ENCODE results near the gene TSPYL4.
A peak's percentile ranks its signal among the peaks of the same experiment; 100 is the strongest.
"Not testable (repeated sequence)": the region's sequence is repeated elsewhere in the genome, so short reads cannot be mapped to it uniquely, and the experiment has no call there.

Gene TSPYL4

DNA sequence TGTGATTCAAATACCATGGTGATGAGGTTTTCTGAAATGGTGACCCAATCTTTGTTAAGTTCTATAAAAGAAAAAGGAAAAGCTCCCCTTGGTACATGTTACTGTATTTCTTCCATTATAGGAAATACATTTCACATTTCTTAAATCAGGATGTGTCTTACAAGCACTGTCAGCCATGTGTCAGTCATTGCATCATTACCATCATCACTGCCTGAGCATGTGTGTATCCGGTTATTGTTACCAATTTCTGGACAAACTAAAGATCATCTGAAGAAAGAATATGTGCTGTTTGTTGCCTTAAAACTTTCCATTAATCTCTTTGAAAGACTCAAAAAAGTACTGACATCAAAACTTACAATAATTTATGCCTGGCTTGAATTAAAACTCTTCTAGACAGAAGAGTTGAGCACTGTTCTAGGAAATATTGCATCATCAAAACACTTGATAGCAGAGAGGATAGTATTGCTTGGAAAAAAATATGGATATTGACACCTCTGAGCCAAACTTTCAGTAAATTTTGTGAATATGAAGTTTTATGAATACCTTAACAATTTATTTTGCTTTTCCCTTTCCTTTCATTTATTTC lies 33.0 kb upstream of the TSPYL4 start:
- Histone ChIP-seq H3K27me3 (replicated peaks; ENCODE audit: control insufficient read depth, insufficient read depth, low read length, poor library complexity, severe bottlenecking) (no peaks in the 10 kb centered on the region), H3K9me3 (ENCODE audit: control insufficient read depth, low read length) (no peaks in the 10 kb centered on the region), H3K27ac (ENCODE audit: insufficient read depth, low read length, poor library complexity, severe bottlenecking) (no peak overlapping the region), H3K4me3 (ENCODE audit: insufficient read depth, low read depth, low read length, poor library complexity, severe bottlenecking) (no peak overlapping the region), H3K4me1 (ENCODE audit: control insufficient read depth, insufficient read depth, low read length, poor library complexity, severe bottlenecking) (no peaks in the 10 kb centered on the region), H3K36me3 (ENCODE audit: control insufficient read depth, insufficient read depth, low read length) (no peaks in the 10 kb centered on the region)
- no peak for DNase-seq

DNA sequence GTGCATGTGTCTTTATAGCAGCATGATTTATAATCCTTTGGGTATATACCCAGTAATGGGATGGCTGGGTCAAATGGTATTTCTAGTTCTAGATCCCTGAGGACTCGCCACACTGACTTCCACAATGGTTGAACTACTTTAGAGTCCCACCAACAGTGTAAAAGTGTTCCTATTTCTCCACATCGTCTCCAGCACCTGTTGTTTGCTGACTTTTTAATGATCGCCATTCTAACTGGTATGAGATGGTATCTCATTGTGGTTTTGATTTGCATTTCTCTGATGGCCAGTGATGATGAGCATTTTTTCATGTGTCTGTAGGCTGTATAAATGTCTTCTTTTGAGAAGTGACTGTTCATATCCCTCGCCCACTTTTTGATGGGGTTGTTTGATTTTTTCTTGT lies 31.1 kb upstream of the TSPYL4 start:
- H3K4me3 ChIP-seq (ENCODE audit: insufficient read depth, low read depth, low read length, poor library complexity, severe bottlenecking); H3K27ac ChIP-seq (ENCODE audit: insufficient read depth, low read length, poor library complexity, severe bottlenecking); H3K9me3 ChIP-seq (ENCODE audit: control insufficient read depth, low read length); H3K27me3 ChIP-seq (replicated peaks; ENCODE audit: control insufficient read depth, insufficient read depth, low read length, poor library complexity, severe bottlenecking); H3K36me3 ChIP-seq (ENCODE audit: control insufficient read depth, insufficient read depth, low read length); H3K4me1 ChIP-seq (ENCODE audit: control insufficient read depth, insufficient read depth, low read length, poor library complexity, severe bottlenecking); DNase-seq: not testable (repeated sequence)

DNA sequence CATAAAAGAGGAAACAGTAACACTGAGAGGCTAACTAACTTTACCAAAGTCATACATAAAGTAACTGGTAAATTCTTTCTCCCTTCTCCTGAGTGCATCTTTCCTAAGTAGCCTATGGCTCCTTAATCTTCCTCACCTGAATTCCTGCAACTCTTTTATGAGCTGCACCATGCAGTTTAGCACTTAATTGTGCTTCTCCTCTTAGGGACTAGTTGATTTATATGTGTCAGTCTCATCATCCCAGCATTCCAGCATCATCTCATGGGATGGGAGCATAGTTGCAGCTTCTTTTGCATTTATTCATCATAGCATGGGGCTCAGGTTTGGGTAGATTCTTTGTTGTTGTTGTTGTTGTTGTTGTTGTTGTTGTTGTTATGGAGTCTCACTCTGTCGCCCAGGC lies 29.3 kb upstream of the TSPYL4 start:
- H3K9me3 ChIP-seq (ENCODE audit: control insufficient read depth, low read length): no peaks in the 10 kb centered on the region
- no peaks in the 10 kb centered on the region for H3K27me3 ChIP-seq (replicated peaks; ENCODE audit: control insufficient read depth, insufficient read depth, low read length, poor library complexity, severe bottlenecking)
- H3K36me3 ChIP-seq (ENCODE audit: control insufficient read depth, insufficient read depth, low read length): peaks cover 2% of the 10 kb centered on the region
- H3K4me3 ChIP-seq (ENCODE audit: insufficient read depth, low read depth, low read length, poor library complexity, severe bottlenecking): no peak overlapping the region
- H3K27ac ChIP-seq (ENCODE audit: insufficient read depth, low read length, poor library complexity, severe bottlenecking): no peak overlapping the region
- H3K4me1 ChIP-seq (ENCODE audit: control insufficient read depth, insufficient read depth, low read length, poor library complexity, severe bottlenecking): peaks cover 16% of the 10 kb centered on the region
- no peak for DNase-seq

DNA sequence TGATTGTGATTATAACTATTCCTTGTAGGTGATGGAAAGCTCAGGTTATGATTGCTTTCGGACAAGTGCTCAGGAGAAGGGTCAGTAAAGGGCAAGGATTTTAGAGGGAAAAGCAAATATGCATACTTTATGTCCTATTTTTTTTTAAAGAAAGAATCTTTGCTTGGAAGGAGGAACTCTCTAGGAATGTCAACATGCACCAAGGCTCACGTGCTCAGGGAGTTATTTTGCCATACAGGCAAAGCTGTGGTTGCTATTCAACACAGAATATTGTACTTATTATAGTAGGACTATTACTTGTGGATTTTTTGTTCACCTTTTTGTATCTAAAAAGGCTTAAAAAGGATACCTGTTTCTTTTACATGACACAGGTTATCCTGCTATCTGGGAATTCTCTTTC lies 28.8 kb upstream of the TSPYL4 start:
- no peak for DNase-seq
- H3K36me3 ChIP-seq (ENCODE audit: control insufficient read depth, insufficient read depth, low read length): peaks cover 5% of the 10 kb centered on the region
- no peaks in the 10 kb centered on the region for H3K9me3 ChIP-seq (ENCODE audit: control insufficient read depth, low read length)
- H3K4me1 ChIP-seq (ENCODE audit: control insufficient read depth, insufficient read depth, low read length, poor library complexity, severe bottlenecking): peaks cover 21% of the 10 kb centered on the region
- H3K27me3 ChIP-seq (replicated peaks; ENCODE audit: control insufficient read depth, insufficient read depth, low read length, poor library complexity, severe bottlenecking): no peaks in the 10 kb centered on the region
- H3K27ac ChIP-seq (ENCODE audit: insufficient read depth, low read length, poor library complexity, severe bottlenecking): no peak overlapping the region
- H3K4me3 ChIP-seq (ENCODE audit: insufficient read depth, low read depth, low read length, poor library complexity, severe bottlenecking): no peak overlapping the region

DNA sequence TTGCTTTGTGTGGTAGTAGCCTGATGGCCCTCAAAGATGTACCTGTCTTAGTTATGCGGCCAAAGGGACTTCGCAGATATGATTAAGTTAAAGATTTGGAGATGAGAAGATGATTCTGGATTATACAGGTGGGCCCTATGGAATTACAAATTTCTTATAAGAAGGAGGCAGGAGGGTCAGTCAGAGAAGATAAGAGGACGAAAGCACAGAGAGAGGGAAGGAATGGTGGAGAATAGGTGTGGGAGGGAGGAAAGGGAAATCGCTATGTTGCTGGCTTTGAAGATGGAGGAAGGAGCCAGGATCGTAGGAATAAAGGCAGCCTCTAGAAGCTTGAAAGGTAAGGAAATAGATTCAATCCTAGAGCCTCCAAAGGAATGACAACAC lies 27.1 kb upstream of the TSPYL4 start:
- Histone ChIP-seq H3K27ac (ENCODE audit: insufficient read depth, low read length, poor library complexity, severe bottlenecking) (peak overlapping the region; percentile 99), H3K27me3 (replicated peaks; ENCODE audit: control insufficient read depth, insufficient read depth, low read length, poor library complexity, severe bottlenecking) (no peaks in the 10 kb centered on the region), H3K4me3 (ENCODE audit: insufficient read depth, low read depth, low read length, poor library complexity, severe bottlenecking) (peak overlapping the region; percentile 90), H3K36me3 (ENCODE audit: control insufficient read depth, insufficient read depth, low read length) (peaks cover 7% of the 10 kb centered on the region), H3K9me3 (ENCODE audit: control insufficient read depth, low read length) (no peaks in the 10 kb centered on the region), H3K4me1 (ENCODE audit: control insufficient read depth, insufficient read depth, low read length, poor library complexity, severe bottlenecking) (peaks cover 29% of the 10 kb centered on the region)
- no peak for DNase-seq

DNA sequence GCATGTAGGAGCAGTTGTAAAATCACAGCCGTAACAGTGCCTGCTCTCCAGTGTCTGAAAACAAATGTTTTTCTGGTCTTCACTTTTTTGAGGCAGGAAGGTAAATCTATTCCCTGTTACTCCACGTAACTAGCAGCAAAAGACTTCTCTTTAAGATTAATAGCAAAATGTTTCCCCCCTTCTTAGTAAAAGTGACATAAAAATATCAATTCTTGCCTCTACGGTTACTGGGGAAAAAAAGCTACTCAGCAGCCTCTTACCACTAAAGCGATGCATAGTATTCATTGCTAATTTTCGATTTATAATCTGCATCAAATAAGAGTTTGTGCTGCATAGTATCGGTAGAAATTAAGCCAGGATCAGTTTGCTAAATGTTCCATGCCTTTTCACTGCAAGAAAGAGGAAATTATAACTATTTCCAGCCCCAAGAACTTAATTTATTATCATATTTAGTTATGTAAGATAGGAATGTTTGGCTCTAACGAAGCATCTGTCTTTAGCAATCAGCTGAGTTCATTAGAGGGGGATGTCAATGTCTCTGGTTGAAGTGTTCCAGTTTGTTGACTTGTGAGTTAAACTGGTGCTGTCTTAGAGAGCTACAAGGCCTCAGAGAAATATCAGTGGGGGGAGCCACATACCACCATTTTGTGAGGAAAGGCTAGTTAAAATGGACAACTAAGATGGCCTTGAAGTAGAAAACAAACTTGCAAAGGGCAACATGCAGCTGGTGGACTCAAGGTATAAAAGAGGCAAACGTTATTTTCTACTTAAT lies 26.5 kb upstream of the TSPYL4 start:
- no peaks in the 10 kb centered on the region for H3K9me3 ChIP-seq (ENCODE audit: control insufficient read depth, low read length)
- H3K4me1 ChIP-seq (ENCODE audit: control insufficient read depth, insufficient read depth, low read length, poor library complexity, severe bottlenecking): peaks cover 29% of the 10 kb centered on the region
- no peaks in the 10 kb centered on the region for H3K27me3 ChIP-seq (replicated peaks; ENCODE audit: control insufficient read depth, insufficient read depth, low read length, poor library complexity, severe bottlenecking)
- H3K36me3 ChIP-seq (ENCODE audit: control insufficient read depth, insufficient read depth, low read length): peaks cover 12% of the 10 kb centered on the region
- H3K27ac ChIP-seq (ENCODE audit: insufficient read depth, low read length, poor library complexity, severe bottlenecking): peak overlapping the region; percentile 99
- no peak for DNase-seq
- peak overlapping the region; percentile 90 for H3K4me3 ChIP-seq (ENCODE audit: insufficient read depth, low read depth, low read length, poor library complexity, severe bottlenecking)

DNA sequence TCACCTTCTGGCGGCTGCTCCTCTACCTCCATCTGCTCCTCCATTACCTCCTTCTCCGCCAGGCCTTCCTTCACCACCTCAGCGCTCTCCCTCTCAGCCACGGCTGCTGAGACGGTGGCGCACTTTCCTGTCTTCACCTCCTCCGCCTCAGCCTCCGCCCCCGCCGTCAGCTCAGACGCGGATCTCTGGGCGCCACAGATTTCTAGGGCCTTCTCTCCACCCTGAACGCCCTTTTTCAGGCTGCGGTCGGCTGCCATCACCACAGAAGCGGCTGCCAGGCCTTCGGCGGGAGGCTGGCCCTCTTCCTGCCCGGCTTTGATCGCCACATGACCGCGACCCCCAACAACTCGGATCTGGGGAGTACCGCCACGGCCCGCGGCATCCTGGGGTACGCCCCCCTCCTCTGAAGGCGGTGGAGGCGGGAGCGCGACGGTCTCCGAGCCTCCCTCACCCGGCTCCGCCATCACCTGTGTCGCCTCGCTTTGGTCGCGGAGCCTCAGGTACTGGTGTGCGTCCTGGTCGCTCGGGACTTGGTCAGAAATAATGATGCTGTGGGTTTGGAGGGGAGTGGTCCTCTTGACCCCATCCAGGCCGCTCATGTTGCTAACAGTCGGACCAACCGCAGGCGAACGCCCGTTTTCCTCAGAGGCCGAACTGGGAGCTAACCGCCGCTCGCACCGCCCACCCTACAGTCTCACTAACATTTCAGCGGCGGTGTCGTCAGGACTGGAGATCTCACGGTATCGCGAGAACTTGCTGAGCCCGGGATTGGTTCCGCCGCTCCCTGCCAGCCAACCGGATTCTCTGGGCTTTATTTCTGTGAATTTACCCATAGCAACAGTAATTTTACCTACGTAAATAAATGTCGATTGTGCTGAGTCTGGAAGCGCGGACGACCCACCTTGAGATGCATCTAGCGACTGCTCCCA lies 25.6 kb upstream of the TSPYL4 start, which contains the start of gene TSPYL1:
TSPYL1 (minus strand) TSS at position 699 of the 929 bp plus-strand sequence; CDS start at position 599, 100 bp downstream.
- peak within 1 kb of the TSS; percentile 99 for H3K27ac ChIP-seq (ENCODE audit: insufficient read depth, low read length, poor library complexity, severe bottlenecking)
- peaks cover 12% of the 10 kb centered on the region for H3K36me3 ChIP-seq (ENCODE audit: control insufficient read depth, insufficient read depth, low read length)
- DNase-seq: peak; percentile 90 to 95 (median 92)
- H3K9me3 ChIP-seq (ENCODE audit: control insufficient read depth, low read length): no peaks in the 10 kb centered on the region
- peaks cover 29% of the 10 kb centered on the region for H3K4me1 ChIP-seq (ENCODE audit: control insufficient read depth, insufficient read depth, low read length, poor library complexity, severe bottlenecking)
- H3K4me3 ChIP-seq (ENCODE audit: insufficient read depth, low read depth, low read length, poor library complexity, severe bottlenecking): peak within 1 kb of the TSS; percentile 90
- no peaks in the 10 kb centered on the region for H3K27me3 ChIP-seq (replicated peaks; ENCODE audit: control insufficient read depth, insufficient read depth, low read length, poor library complexity, severe bottlenecking)

DNA sequence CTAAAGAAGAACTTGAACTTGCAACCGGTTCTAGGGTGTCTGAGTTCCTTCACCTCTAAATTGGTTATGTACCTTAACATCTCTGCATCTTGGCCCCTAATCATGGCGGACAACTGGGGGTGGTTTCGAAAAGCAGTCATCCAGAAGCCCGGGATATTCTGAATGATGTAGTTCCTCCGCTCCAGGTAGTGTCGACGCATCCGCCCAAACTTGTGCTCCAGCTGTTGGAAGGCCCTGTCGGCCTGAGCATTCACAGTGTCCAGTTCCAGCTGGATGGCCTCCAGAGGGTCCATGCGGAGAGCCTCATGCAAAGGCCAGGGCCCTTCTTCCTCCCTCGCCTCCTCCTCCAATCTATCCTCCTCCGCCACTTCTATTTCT lies 25.0 kb upstream of the TSPYL4 start:
- DNase-seq: no peak
- Histone ChIP-seq H3K4me1 (ENCODE audit: control insufficient read depth, insufficient read depth, low read length, poor library complexity, severe bottlenecking) (peaks cover 29% of the 10 kb centered on the region), H3K4me3 (ENCODE audit: insufficient read depth, low read depth, low read length, poor library complexity, severe bottlenecking) (peak overlapping the region; percentile 90), H3K9me3 (ENCODE audit: control insufficient read depth, low read length) (no peaks in the 10 kb centered on the region), H3K27ac (ENCODE audit: insufficient read depth, low read length, poor library complexity, severe bottlenecking) (peak overlapping the region; percentile 99), H3K27me3 (replicated peaks; ENCODE audit: control insufficient read depth, insufficient read depth, low read length, poor library complexity, severe bottlenecking) (no peaks in the 10 kb centered on the region), H3K36me3 (ENCODE audit: control insufficient read depth, insufficient read depth, low read length) (peaks cover 12% of the 10 kb centered on the region)

DNA sequence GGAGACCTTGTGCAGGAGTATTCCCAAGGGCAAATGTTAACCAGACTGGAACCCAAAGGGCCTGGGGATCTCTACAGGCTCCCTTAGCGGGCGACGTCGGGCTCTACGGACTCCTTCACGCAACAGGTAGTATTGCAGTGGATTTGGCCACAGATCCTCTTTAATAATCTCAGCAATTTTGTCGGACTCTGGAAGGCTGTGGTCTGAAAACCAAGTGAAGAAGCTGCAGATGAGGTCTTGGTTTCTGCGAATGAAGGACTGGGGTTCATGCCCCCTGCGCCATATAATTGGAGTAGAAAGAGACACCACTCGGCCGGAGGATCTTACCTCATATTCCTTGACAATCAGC lies 24.6 kb upstream of the TSPYL4 start:
- H3K4me1 ChIP-seq (ENCODE audit: control insufficient read depth, insufficient read depth, low read length, poor library complexity, severe bottlenecking): peaks cover 29% of the 10 kb centered on the region
- H3K27ac ChIP-seq (ENCODE audit: insufficient read depth, low read length, poor library complexity, severe bottlenecking): peak overlapping the region; percentile 99
- peaks cover 15% of the 10 kb centered on the region for H3K36me3 ChIP-seq (ENCODE audit: control insufficient read depth, insufficient read depth, low read length)
- no peaks in the 10 kb centered on the region for H3K9me3 ChIP-seq (ENCODE audit: control insufficient read depth, low read length)
- H3K27me3 ChIP-seq (replicated peaks; ENCODE audit: control insufficient read depth, insufficient read depth, low read length, poor library complexity, severe bottlenecking): no peaks in the 10 kb centered on the region
- peak overlapping the region; percentile 90 for H3K4me3 ChIP-seq (ENCODE audit: insufficient read depth, low read depth, low read length, poor library complexity, severe bottlenecking)
- no peak for DNase-seq

DNA sequence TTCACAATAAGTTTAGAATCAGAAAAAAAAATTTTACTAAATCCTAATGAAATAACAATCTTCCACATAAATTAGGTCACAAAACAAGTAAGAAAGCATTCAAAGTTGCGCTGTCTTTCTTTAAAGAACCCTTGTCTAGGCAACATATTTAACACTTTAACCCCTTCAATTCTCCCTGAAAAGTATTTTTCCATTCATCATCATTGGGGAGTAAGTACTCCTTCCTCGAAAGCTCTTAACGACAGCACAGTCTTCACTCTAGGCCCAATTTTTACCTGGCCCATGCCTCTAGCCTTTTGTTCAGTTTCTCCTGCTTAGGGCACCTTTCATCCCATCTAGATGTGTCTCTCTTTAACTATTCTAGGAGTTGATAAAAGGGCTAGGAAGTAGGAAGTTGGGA lies 23.2 kb upstream of the TSPYL4 start:
- no peaks in the 10 kb centered on the region for H3K9me3 ChIP-seq (ENCODE audit: control insufficient read depth, low read length)
- H3K4me3 ChIP-seq (ENCODE audit: insufficient read depth, low read depth, low read length, poor library complexity, severe bottlenecking): peak overlapping the region; percentile 90
- H3K4me1 ChIP-seq (ENCODE audit: control insufficient read depth, insufficient read depth, low read length, poor library complexity, severe bottlenecking): peaks cover 29% of the 10 kb centered on the region
- H3K27ac ChIP-seq (ENCODE audit: insufficient read depth, low read length, poor library complexity, severe bottlenecking): peak overlapping the region; percentile 58
- no peaks in the 10 kb centered on the region for H3K27me3 ChIP-seq (replicated peaks; ENCODE audit: control insufficient read depth, insufficient read depth, low read length, poor library complexity, severe bottlenecking)
- no peak for DNase-seq
- peaks cover 21% of the 10 kb centered on the region for H3K36me3 ChIP-seq (ENCODE audit: control insufficient read depth, insufficient read depth, low read length)
